GM23338 (cell line): ENCODE results near the gene EYA4. TPM values are rescaled to one million over a fixed set of nuclear protein-coding genes. Genes with fewer than 3 reads are reported as not detected.

Experiments used
- ATAC-seq: fragments of 200-7000 bp; cut with Tn5 transposase; 3 replicates; pipeline ENCODE4 v1.9.1; 2020
- DNase-seq: peaks from one replicate; pipeline ENCODE4 v3.0.0-alpha.2; 2015; ENCODE audit warnings: low spot score
- H2AFZ ChIP-seq: fragments of 200-600 bp; sonication (generic); 2 replicates; pipeline ENCODE4 v1.8.0; 2016; ENCODE audit warnings: antibody characterized with exemption, mild to moderate bottlenecking, moderate library complexity
- H3F3A ChIP-seq: fragments of 200-600 bp; sonication (generic); replicated peaks from 2 replicates; pipeline ENCODE4 v1.8.0; 2017; ENCODE audit warnings: antibody characterized with exemption, mixed run types, low read depth
- H3K27ac ChIP-seq: fragments of 200-600 bp; sonication (generic); 2 replicates; pipeline ENCODE4 v1.6.1; 2016; ENCODE audit warnings: low read depth
- H3K27me3 ChIP-seq: fragments of 200-600 bp; sonication (generic); 2 replicates; pipeline ENCODE4 v1.8.0; 2016; ENCODE audit warnings: mild to moderate bottlenecking, mixed run types, moderate library complexity; ENCODE audit not compliant: insufficient read depth
- H3K36me3 ChIP-seq: fragments of 200-600 bp; sonication (generic); 2 replicates; pipeline ENCODE4 v1.8.0; 2016; ENCODE audit warnings: mild to moderate bottlenecking; ENCODE audit not compliant: insufficient read depth
- H3K4me1 ChIP-seq: fragments of 200-600 bp; sonication (generic); 2 replicates; pipeline ENCODE4 v1.8.0; 2016; ENCODE audit warnings: mild to moderate bottlenecking, moderate library complexity; ENCODE audit not compliant: insufficient read depth
- H3K4me2 ChIP-seq: fragments of 200-600 bp; sonication (generic); 2 replicates; pipeline ENCODE4 v1.7.1; 2017; ENCODE audit warnings: mixed run types
- H3K4me3 ChIP-seq: fragments of 200-600 bp; sonication (generic); 2 replicates; pipeline ENCODE4 v1.6.1; 2016; ENCODE audit warnings: mixed run types
- H3K79me2 ChIP-seq: fragments of 200-600 bp; sonication (generic); replicated peaks from 2 replicates; pipeline ENCODE4 v1.8.0; 2017; ENCODE audit warnings: mild to moderate bottlenecking; ENCODE audit not compliant: insufficient read depth
- H3K9me2 ChIP-seq: fragments of 200-600 bp; sonication (generic); 2 replicates; pipeline ENCODE4 v1.8.0; 2017; ENCODE audit not compliant: insufficient read depth
- H4K20me1 ChIP-seq: fragments of 200-600 bp; sonication (generic); replicated peaks from 2 replicates; pipeline ENCODE4 v1.8.0; 2017; ENCODE audit warnings: mild to moderate bottlenecking; ENCODE audit not compliant: insufficient read depth
- H3K27ac Mint-ChIP-seq: 2 replicates; pipeline ENCODE4 v1.8.0; 2020; ENCODE audit warnings: inconsistent platforms, mild to moderate bottlenecking, moderate library complexity, mixed read lengths
- H3K27me3 Mint-ChIP-seq: 3 replicates; pipeline ENCODE4 v1.8.0; 2022; ENCODE audit warnings: low read depth, mild to moderate bottlenecking, moderate library complexity, mixed read lengths, inconsistent platforms; ENCODE audit not compliant: insufficient read depth, poor library complexity
- H3K36me3 Mint-ChIP-seq: 3 replicates; pipeline ENCODE4 v1.8.0; 2021; ENCODE audit warnings: low read depth, mild to moderate bottlenecking, inconsistent platforms, moderate library complexity, mixed read lengths
- H3K4me1 Mint-ChIP-seq: 3 replicates; pipeline ENCODE4 v1.8.0; 2020; ENCODE audit warnings: mild to moderate bottlenecking, inconsistent platforms, mixed read lengths
- H3K4me3 Mint-ChIP-seq: 3 replicates; pipeline ENCODE4 v1.8.0; 2021; ENCODE audit warnings: moderate library complexity, mild to moderate bottlenecking, inconsistent platforms, mixed read lengths
- H3K9me3 Mint-ChIP-seq: 3 replicates; pipeline ENCODE4 v1.8.0; 2020; ENCODE audit warnings: moderate library complexity, mild to moderate bottlenecking, inconsistent platforms, mixed read lengths
- CREB1 ChIP-seq: fragments of 250-450 bp; sonication (Bioruptor Pico); IDR thresholded peaks from 2 replicates; pipeline ENCODE4 v1.5.0; 2020; ENCODE audit warnings: low read depth, mild to moderate bottlenecking, moderate library complexity
- CTCF ChIP-seq, 2 experiments: fragments of 200-600 bp in 1 of 2; sonication (generic) in 1 of 2; conservative IDR thresholded peaks; 2 replicates each; pipeline versions ENCODE4 v1.5.1 to v1.6.1; 2016 to 2017; ENCODE audit warnings: antibody characterized with exemption in 2 of 2, low read depth in 2 of 2, mild to moderate bottlenecking in 2 of 2, moderate library complexity in 1 of 2
- ETS1 ChIP-seq: IDR thresholded peaks from 2 replicates; pipeline ENCODE4 v1.6.1; 2016; ENCODE audit warnings: antibody characterized with exemption
- EZH2 ChIP-seq: fragments of 200-600 bp; sonication (generic); IDR thresholded peaks from one replicate; pipeline ENCODE4 v1.8.0; 2017; ENCODE audit warnings: antibody characterized with exemption, mild to moderate bottlenecking, low read depth; ENCODE audit not compliant: unreplicated experiment
- EZH2phosphoT487 ChIP-seq: fragments of 200-600 bp; sonication (generic); IDR thresholded peaks from one replicate; pipeline ENCODE4 v1.8.1; 2018; ENCODE audit warnings: antibody characterized with exemption; ENCODE audit not compliant: unreplicated experiment
- JUNB ChIP-seq: IDR thresholded peaks from one replicate; pipeline ENCODE4 v1.6.1; 2016; ENCODE audit warnings: antibody characterized with exemption; ENCODE audit not compliant: unreplicated experiment
- NANOG ChIP-seq: IDR thresholded peaks from 2 replicates; pipeline ENCODE4 v1.6.1; 2016; ENCODE audit warnings: antibody characterized with exemption, borderline replicate concordance
- POLR2AphosphoS5 ChIP-seq: IDR thresholded peaks from 2 replicates; pipeline ENCODE4 v1.6.1; 2016; ENCODE audit warnings: antibody characterized with exemption, low read depth
- REST ChIP-seq: IDR thresholded peaks from one replicate; pipeline ENCODE4 v1.6.1; 2018; ENCODE audit warnings: antibody characterized with exemption; ENCODE audit not compliant: unreplicated experiment
- STAT1 ChIP-seq: IDR thresholded peaks from one replicate; pipeline ENCODE4 v1.6.1; 2016; ENCODE audit warnings: antibody characterized with exemption; ENCODE audit not compliant: unreplicated experiment
- ZNF114 ChIP-seq: fragments of 250-450 bp; sonication (Bioruptor Pico); IDR thresholded peaks from 2 replicates; pipeline ENCODE4 v1.5.0; 2020; ENCODE audit warnings: mild to moderate bottlenecking, moderate library complexity
- ZNF331 ChIP-seq: fragments of 250-450 bp; sonication (Bioruptor Pico); IDR thresholded peaks from 2 replicates; pipeline ENCODE4 v1.5.0; 2020; ENCODE audit warnings: low read depth, mild to moderate bottlenecking, moderate library complexity
- ZNF462 ChIP-seq: fragments of 250-450 bp; sonication (Bioruptor Pico); IDR thresholded peaks from 2 replicates; pipeline ENCODE4 v1.5.0; 2020; ENCODE audit warnings: mild to moderate bottlenecking, moderate library complexity
- polyA plus RNA-seq: library from polyadenylated mRNA; unstranded; fragments of >200 nt; fragmentation: Nextera tagmentation; extraction: Ambion mirVana; gene quantifications from 2 replicates; pipeline ENCODE4 v1.2.1, GENCODE V29; 2016
- total RNA-seq: library from RNA; depleted of rRNA; stranded (reverse); fragments of >200 nt; shearing (Covaris generic); gene quantifications from 2 replicates; pipeline ENCODE4 v1.2.3, GENCODE V29; 2014

EYA4 gene
- total and polyA plus RNA-seq, 2 experiments from 2014 or later, result 0.05 to 0.21 TPM

GRCh38 chr6:133404728-133405127 lies 163.6 kb downstream of the EYA4 start:
- peaks cover 16% of the 10 kb centered on the region for H3K4me1 Mint-ChIP-seq

More at GRCh38 chr6:133404728-133405127, 163.6 kb downstream of the EYA4 start:
- DNase-seq (no peak), ATAC-seq (no peak)
- Mint-ChIP-seq H3K27me3 (peaks cover 4% of the 10 kb centered on the region), H3K9me3 (no peaks in the 10 kb centered on the region), H3K27ac (no peak overlapping the region), H3K36me3 (no peaks in the 10 kb centered on the region), H3K4me3 (no peak overlapping the region)
- no peak overlapping the region for H3K27ac ChIP-seq
- no peaks in the 10 kb centered on the region for H3K79me2 ChIP-seq
- H3K4me1 ChIP-seq, result no peaks in the 10 kb centered on the region
- no peaks in the 10 kb centered on the region for H4K20me1 ChIP-seq
- H3K27me3 ChIP-seq, result no peaks in the 10 kb centered on the region
- H2AFZ ChIP-seq, result no peak overlapping the region
- no peak overlapping the region for H3K4me3 ChIP-seq
- H3F3A ChIP-seq, result no peaks in the 10 kb centered on the region
- no peak overlapping the region for H3K4me2 ChIP-seq
- H3K9me2 ChIP-seq, result no peaks in the 10 kb centered on the region; the same call in 1 of the 2 replicates
- no peaks in the 10 kb centered on the region for H3K36me3 ChIP-seq
- no peak for TF ChIP-seq ETS1
- TF ChIP-seq ZNF114, result no peak
- TF ChIP-seq CTCF (conservative IDR thresholded peaks at IDR 0.05; ENCODE audit: low read depth in 2 of 2), result no peak
- no peak for TF ChIP-seq STAT1
- TF ChIP-seq CREB1 (CRISPR knock-in tag), result no peak
- TF ChIP-seq EZH2, result no peak
- TF ChIP-seq ZNF331 (CRISPR knock-in tag), result no peak
- TF ChIP-seq NANOG, result no peak
- TF ChIP-seq EZH2phosphoT487, result no peak
- no peak for TF ChIP-seq JUNB
- no peak for TF ChIP-seq POLR2AphosphoS5
- TF ChIP-seq ZNF462 (CRISPR knock-in tag), result no peak
- no peak for TF ChIP-seq REST
